GM19099 (cell line): ENCODE data around the gene SLC44A4.

ENCODE experiments used
- POLR2A ChIP-seq: IDR thresholded peaks from 3 replicates; pipeline ENCODE4 v1.6.1; 2011; ENCODE audit warnings: low read depth; ENCODE audit not compliant: insufficient read length; ENCODE audit errors: extremely low read depth

Gene SLC44A4

DNA sequence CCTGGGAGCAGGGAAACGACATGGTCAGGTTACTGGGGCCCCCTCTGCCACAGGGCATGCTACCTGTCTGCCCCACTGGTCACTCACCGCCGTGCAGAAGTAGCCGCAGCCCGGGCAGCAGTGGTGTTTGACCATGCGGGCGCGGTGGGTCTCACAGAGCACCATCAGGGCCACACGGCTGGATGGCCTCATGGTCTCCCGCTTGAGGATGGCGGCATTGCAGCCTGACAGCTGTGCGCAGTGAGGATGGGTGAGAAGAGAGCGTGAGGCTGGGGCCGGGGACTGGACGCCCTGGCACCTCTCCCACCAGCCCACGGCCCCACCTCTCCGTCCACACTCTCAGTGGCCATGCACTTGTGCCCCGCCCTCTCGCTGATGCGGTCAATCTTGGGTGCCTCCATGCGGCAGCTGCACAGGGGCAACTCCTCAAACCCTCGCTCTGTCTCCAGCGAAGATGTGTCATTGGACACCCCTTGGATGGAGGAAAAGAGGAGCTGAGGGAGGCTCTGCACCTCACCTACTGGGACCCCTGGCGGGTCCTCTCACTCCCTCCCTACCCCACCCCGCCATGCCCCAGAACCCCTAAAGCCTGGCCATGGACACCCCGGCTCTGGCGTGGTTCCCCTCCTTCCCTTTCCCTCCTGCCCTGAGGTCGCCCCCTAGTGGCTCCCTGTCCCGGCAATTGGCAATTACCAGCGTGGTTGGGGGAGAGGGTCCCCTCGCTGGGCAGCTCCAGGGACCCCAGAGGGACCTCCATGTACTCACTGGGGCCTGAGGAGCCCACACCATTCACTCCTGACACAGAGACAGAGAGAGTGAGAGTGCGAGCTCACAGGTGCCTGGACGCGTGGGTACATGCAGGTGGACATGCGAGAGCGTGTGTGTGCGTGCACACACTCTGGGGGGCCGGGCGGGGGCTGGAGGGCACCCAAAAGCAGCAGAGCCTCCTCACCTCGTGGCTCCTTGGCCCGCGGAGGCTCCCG lies 9.8 kb upstream of the SLC44A4 start:
- TF ChIP-seq POLR2A, result no peak

DNA sequence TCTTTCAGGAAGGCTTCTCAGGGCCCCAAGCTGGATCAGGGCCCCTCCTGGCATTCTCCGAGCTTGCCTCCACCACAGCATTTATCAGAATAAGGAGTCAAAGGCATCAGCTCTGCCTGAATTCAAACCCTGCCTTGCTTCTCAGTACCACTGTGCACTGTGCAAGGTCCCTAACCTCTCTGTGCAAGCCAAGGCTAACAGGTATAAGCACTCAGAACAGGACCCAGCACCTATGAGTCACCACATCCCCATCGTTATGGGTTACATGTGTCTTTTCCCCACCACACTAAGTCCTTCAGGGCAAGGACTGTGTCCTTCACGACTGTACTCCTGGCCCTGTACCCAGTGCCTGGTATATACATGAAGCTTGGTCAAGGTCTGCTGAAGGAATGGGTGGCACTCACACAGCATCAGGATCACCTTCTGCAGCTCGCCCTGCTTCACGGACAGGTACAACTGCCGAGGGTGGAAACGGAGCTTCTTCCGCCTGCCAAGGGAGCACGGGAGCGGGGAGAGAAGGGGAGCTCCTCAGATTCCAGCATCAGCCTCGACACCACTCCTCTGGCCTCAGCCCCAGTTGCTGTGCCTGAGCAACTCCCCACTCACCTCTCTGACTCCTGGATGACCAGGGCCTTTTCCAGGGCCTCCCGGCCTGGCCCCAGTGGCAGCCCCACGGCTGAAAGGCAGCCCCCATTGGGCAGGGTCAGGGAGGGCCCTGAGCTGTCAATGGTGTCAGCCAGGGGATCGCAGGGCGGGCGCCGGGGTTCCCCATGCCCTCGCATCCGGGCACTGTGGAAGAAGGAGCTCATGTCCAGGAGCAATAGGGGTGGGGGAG lies 8.6 kb upstream of the SLC44A4 start:
- no peak for TF ChIP-seq POLR2A

DNA sequence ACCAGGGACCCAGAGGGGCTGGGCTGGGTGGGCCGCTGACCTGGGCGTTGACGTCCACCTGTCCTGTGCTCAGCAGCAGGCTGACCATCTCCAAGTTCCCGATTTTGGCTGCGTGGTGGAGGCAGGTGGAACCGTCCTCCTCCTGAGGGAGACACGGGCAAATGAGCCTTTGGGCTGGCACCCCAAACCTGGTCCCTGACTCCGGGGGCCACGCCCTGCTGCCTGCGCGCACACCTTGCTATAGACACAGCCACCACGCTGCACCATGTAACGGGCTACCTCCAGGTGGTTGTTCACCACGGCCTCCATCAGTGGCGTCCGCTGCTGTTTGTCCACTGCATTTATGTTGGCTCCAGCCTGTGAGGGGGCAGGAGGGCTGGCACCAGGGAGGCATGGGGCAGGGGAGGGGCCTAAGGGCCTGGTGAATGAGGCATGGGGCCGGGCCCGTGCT lies 7.8 kb upstream of the SLC44A4 start:
- no peak for TF ChIP-seq POLR2A

DNA sequence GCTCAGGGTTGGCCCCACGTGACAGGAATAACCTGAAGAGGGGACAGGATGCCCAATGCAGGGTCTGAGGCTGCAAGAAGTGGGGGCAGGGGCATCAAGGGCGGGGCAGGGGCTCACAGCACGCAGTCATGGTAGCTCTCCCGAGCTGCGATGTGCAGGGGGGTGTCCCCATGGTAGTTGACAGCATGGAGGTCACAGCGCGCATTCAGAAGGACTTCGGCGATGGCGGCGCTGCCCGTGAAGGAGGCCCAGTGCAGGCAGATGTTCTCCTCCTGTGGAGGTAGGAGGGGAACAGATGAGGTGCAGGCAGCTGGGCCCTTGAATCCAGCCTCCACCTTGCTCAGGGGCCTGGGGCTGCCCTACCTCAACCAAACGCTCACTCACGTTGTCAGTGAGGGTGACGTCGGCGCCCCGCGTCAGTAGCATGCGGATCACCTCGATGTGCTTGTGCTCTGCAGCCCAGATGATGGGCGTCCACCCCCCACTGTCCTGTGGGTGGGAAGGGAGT lies 5.8 kb upstream of the SLC44A4 start:
- no peak for TF ChIP-seq POLR2A

DNA sequence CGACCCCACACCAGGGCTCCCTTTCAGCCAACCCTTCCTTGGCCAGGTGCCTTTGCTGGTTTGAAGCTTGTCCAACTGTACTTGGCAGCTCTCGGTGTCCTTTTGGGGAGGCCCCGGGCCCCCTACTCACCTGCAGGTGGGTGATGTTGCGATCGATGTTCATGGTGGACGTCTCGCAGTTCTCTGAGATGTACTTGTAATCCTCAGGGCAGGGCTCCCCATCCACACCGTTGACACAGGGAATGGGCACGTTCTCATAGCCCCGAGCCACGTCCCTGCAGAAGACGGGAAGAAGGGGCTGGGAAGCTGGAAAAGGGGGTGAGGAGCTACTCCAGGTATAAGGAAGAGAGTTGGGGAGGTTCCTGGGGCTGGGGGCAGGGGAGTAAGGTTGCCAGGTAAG lies 4.9 kb upstream of the SLC44A4 start:
- no peak for TF ChIP-seq POLR2A

DNA sequence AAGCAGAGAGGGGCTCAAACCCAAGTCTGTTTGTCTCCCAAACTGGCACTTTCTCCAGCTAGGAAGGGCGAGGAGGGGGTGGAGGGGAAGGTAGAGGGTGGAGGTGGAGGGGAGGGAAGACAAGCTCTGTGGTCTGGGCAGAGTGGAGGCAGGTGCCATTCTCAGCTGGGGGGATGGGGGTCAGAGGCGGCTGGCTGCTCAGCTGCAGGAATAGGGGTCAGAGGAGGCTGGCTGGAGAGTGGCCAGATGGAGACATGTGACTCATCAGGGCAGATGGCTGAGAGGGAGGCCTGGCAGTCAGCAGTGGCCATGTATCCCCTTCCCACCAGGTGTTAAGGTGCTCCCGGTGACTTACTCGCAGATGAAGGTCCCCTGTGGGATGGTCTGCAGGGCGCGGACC lies 3.5 kb upstream of the SLC44A4 start:
- TF ChIP-seq POLR2A, result no peak

DNA sequence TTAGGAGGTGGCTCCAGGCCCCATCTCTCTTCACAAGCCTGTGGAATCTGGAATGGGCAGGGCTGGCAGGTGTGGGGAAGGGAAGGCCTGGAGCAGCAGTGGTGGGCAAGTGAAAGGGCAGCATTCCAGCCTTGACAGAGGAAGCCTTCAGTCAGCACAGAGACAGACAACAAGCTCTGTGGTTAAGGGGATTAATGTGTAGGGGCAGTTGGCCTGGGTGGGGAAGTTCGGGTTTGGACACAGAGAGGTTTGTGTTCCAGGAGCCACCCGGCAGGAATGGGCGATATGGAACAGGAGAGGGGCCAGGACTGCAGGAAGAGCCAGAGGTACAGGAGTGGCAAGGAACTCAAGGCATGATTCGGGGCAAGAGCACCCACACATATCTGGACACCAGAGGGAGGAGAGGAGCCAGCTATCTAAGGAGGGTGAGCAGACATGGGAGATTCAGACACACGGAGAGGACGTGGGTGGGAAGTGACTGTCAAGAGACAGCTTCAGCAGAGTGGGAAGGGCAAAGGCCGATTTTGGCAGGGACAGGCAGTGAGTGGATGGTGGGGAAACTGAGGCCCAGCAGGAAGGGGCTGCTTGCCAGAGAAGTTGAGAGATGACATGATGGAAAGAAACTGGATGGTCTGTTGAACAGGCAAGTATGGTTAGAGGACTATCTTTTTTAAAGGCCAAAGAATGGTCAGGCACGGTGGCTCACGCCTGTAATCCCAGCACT lies 2.5 kb upstream of the SLC44A4 start:
- no peak for TF ChIP-seq POLR2A

DNA sequence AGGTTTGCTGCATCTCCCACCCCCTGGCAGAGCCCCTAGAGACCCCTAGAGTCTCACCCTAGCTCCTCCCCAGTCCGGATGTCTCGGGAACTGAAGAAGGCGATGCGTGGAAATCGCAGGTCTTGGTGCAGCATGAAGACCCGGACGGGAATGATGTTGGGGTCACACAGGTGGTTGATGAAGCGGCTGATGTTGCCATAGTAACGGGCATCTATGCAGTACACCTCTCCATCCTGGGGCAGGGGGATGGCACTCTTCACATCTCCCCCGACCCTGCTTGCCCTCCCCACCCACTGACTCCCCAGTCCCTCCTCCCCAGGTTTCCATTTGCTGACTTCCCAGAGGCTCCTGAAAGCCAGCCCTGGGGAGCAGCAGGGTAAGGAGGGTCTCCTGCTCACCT lies 1.8 kb upstream of the SLC44A4 start:
- TF ChIP-seq POLR2A, result no peak

DNA sequence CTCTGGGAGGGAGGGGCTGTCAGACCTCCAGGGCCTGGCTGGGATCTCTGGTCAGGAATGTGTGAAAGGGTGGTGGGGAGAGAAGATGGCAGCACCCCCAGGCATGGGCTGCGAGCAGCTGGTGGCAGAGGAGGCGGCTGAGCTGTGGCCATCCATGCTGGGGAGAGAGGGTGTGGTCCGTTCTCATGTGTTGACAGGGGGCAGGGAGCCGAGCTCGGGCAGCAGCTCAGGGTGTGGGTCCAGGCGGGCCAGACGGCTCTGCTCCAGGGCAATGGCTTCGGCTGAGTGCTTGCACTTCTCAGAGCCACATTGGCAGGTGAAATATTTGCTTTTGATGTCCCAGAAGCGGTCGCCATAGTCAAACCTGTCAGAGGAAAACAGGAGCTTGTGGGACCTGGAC lies 1.1 kb upstream of the SLC44A4 start:
- TF ChIP-seq POLR2A, result no peak

DNA sequence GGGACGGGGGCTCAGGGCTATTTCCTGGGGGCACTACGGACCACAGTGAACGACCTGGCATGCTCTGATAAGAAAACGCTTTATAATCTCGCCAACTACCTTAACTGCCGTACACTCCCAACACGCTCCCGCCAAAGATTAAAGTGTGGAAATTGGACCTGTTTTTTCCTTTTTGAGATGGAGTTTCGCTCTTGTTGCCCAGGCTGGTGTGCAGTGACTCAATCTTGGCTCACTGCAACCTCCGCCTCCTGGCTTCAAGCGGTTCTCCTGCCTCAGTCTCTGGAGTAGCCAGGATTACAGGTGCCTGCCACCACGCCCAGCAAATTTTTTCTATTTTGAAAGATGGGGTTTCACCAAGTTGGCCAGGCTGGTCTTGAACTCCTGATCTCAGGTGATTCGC lies 346 bp upstream of the SLC44A4 start:
- no peak for TF ChIP-seq POLR2A

DNA sequence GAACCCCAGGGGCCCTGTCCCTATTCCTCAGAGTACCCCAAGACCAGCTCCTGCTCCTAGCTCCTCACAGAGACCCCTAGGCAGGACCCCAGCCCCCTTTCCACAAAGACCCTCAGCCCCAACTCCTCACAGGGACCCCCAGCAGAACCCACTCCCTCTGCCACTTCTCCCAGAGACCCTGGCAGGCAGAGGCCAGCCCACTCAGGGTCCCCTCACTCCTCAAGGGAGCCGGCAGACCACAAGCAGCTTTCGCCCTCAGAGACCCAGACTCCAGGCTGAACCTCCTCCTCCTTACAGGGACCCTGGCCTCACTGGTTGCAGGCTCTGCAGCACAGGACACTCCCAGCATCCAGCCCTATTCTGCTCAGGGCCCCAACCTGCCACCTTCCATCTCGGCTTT lies 575 bp downstream of the SLC44A4 start:
- no peak for TF ChIP-seq POLR2A

DNA sequence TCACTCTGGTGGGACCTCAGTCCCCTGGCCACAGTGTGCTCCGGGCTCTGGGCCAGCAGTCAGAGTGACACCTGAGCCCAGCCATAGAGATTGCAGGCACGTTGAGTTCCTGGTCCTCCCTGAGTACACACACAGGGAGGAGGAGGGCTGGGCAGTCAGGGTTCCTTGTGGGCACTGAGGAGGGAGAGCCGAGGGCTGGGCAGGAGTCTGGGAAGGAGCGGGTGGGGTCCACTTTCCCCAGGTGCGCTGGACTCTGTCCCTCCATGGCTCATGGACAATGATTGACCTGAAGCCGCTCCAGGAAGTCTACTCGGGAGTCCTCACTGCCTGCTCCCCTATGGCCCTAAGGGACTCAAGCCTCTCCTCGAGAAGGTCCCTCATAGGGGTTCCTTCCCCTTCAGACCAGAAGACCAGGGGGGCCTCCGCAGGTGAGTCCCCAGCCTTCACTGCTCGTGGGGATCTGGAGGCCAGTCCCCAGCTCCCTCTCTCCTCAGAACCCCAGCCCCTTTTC lies 1.1 kb downstream of the SLC44A4 start:
- TF ChIP-seq POLR2A, result no peak

DNA sequence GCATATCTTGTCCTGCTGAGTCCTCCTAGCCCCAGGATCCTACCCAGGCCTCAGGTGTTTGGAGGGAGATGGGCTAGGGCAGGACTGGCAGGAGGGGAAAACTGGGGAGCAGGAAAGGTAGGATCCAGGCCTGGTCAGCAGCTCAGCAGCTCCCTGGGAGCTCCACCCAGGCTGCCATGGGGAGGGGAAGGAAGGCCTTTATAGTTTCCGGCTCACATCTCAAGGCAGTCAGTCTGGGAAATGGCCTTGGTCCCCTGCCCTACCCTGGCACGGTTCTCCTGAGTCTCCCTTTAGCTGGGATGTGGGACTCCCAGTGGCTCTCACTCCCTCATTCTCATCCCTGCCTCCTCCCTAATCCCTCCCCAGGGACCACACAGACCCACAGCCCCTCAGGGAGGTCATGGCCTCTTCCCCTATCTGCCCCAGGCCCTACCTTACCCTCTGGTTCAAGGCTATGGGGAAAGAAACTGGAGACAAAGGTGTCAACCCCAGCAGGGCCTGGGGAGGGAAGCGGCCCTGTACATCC lies 1.6 kb downstream of the SLC44A4 start:
- TF ChIP-seq POLR2A, result no peak

DNA sequence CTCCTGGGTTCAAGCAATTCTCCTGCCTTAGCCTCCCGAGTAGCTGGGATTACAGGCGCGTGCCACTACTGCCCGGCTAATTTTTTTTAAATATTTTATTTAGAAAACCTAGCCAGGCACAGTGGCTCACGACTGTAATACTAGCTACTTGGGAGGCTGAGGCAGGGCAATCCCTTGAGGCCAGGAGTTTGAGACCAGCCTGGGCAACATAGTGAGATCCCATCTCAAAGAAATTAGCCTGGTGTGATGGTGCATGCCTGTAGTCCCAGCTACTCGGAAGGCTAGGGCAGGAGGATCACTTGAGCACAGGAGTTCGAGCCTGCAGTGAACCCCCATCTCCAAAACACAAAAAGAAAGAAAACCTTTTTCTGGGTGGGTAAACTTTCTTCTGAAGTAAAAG lies 2.4 kb downstream of the SLC44A4 start:
- TF ChIP-seq POLR2A, result no peak
